Liver (tissue), 9 donors: ENCODE data around the gene RABIF. TPM values are rescaled to one million over a fixed set of nuclear protein-coding genes. Genes with fewer than 3 reads are reported as not detected.

Experiments used
- DNase-seq: peaks from one replicate; pipeline ENCODE4 v3.0.0-alpha.2; 2017; ENCODE audit warnings: low spot score
- H3K27ac ChIP-seq, 2 donors: one replicate each; pipeline ENCODE4 v1.7.0; 2013; ENCODE audit warnings: inconsistent platforms in 2 of 2, low read length in 2 of 2, control low read depth in 1 of 2, low read depth in 1 of 2, mild to moderate bottlenecking in 1 of 2
- H3K27me3 ChIP-seq, 4 donors: one replicate each; pipeline versions ENCODE4 v1.6.1 to v1.7.0; 2013; ENCODE audit warnings: low read length in 3 of 4, inconsistent platforms in 1 of 4, mild to moderate bottlenecking in 1 of 4, moderate library complexity in 1 of 4; ENCODE audit not compliant: control insufficient read depth in 4 of 4, insufficient read depth in 4 of 4
- H3K36me3 ChIP-seq, 4 donors: one replicate each; pipeline versions ENCODE4 v1.6.1 to v1.7.0; 2013; ENCODE audit warnings: low read length in 3 of 4, mild to moderate bottlenecking in 3 of 4, low read depth in 1 of 4, moderate library complexity in 1 of 4; ENCODE audit not compliant: control insufficient read depth in 4 of 4, insufficient read depth in 3 of 4
- H3K4me1 ChIP-seq, 4 donors: one replicate each; pipeline versions ENCODE4 v1.6.1 to v1.7.0; 2013; ENCODE audit warnings: low read length in 3 of 4, mild to moderate bottlenecking in 3 of 4, moderate library complexity in 1 of 4; ENCODE audit not compliant: control insufficient read depth in 4 of 4, insufficient read depth in 4 of 4
- H3K4me3 ChIP-seq, 3 donors: one replicate each; pipeline versions ENCODE4 v1.6.1 to v1.7.0; 2013; ENCODE audit warnings: low read length in 3 of 3, control low read depth in 1 of 3, low read depth in 1 of 3, mild to moderate bottlenecking in 1 of 3
- H3K9ac ChIP-seq, 2 donors: one replicate each; pipeline ENCODE4 v1.7.0; 2013; ENCODE audit warnings: low read length in 2 of 2, mild to moderate bottlenecking in 2 of 2, moderate library complexity in 2 of 2, control low read depth in 1 of 2, low read depth in 1 of 2
- H3K9me3 ChIP-seq, 4 donors: one replicate each; pipeline versions ENCODE4 v1.6.1 to v1.7.0; 2013; ENCODE audit warnings: low read length in 3 of 4; ENCODE audit not compliant: control insufficient read depth in 4 of 4
- ATF3 ChIP-seq: IDR thresholded peaks from 2 replicates; pipeline ENCODE4 v1.6.1; 2016; ENCODE audit warnings: antibody characterized with exemption
- EGR1 ChIP-seq, 2 donors: IDR thresholded peaks; 2 replicates each; pipeline ENCODE4 v1.6.1; 2016 to 2018; ENCODE audit warnings: antibody characterized with exemption in 2 of 2, low read depth in 2 of 2
- FOXA1 ChIP-seq: IDR thresholded peaks from 2 replicates; pipeline ENCODE4 v1.6.1; 2016; ENCODE audit warnings: antibody characterized with exemption
- FOXA2 ChIP-seq: IDR thresholded peaks from 2 replicates; pipeline ENCODE4 v1.6.1; 2016; ENCODE audit warnings: antibody characterized with exemption
- GABPA ChIP-seq, 2 donors: IDR thresholded peaks in 1 of 2; conservative IDR thresholded peaks in 1 of 2; 2 replicates each; pipeline ENCODE4 v1.6.1; 2016; ENCODE audit warnings: antibody characterized with exemption in 2 of 2, mild to moderate bottlenecking in 1 of 2, moderate library complexity in 1 of 2
- HNF4A ChIP-seq, 2 donors: conservative IDR thresholded peaks; 2 replicates each; pipeline ENCODE4 v1.6.1; 2016; ENCODE audit warnings: antibody characterized with exemption in 2 of 2, mild to moderate bottlenecking in 2 of 2
- HNF4G ChIP-seq: IDR thresholded peaks from 2 replicates; pipeline ENCODE4 v1.6.1; 2016; ENCODE audit warnings: antibody characterized with exemption
- JUND ChIP-seq, 2 donors: IDR thresholded peaks; 2 replicates each; pipeline ENCODE4 v1.6.1; 2016; ENCODE audit warnings: antibody characterized with exemption in 2 of 2
- NR2F2 ChIP-seq: IDR thresholded peaks from 2 replicates; pipeline ENCODE4 v1.6.1; 2016; ENCODE audit warnings: antibody characterized with exemption
- RAD21 ChIP-seq, 2 donors: IDR thresholded peaks; 2 replicates each; pipeline ENCODE4 v1.6.1; 2016; ENCODE audit warnings: antibody characterized with exemption in 2 of 2, mild to moderate bottlenecking in 2 of 2
- REST ChIP-seq: IDR thresholded peaks from 2 replicates; pipeline ENCODE4 v1.6.1; 2016; ENCODE audit warnings: antibody characterized with exemption, mild to moderate bottlenecking
- RXRA ChIP-seq, 2 donors: IDR thresholded peaks; 2 replicates each; pipeline ENCODE4 v1.6.1; 2017 to 2018; ENCODE audit warnings: antibody characterized with exemption in 2 of 2, mild to moderate bottlenecking in 1 of 2
- SP1 ChIP-seq: IDR thresholded peaks from 2 replicates; pipeline ENCODE4 v1.6.1; 2018; ENCODE audit warnings: antibody characterized with exemption, mild to moderate bottlenecking
- ZBTB33 ChIP-seq: IDR thresholded peaks from 2 replicates; pipeline ENCODE4 v1.6.1; 2016; ENCODE audit warnings: antibody characterized with exemption
- WGBS: extraction: QIAGEN DNeasy Blood & Tissue Kit; methylation state at CpG from one replicate; pipeline ENCODE4 v1.1.7; 2013; 5-methylcytosine and 5-hydroxymethylcytosine counted together
- polyA plus RNA-seq, 2 donors: library from polyadenylated mRNA; stranded (reverse) in 1 of 2; unstranded in 1 of 2; fragments of 200-250 nt in 1 of 2; fragments of >200 nt in 1 of 2; fragmentation: Nextera tagmentation in 1 of 2; extraction: Ambion mirVana in 1 of 2; gene quantifications; one replicate each; pipeline versions ENCODE4 v1.2.1 to v1.2.3, GENCODE V29; 2013 to 2015
- total RNA-seq, 2 donors: library from RNA; depleted of rRNA; stranded (reverse); fragments of >200 nt; gene quantifications; one replicate each; pipeline ENCODE4 v1.2.3, GENCODE V29; 2014
- TF ChIP-seq, protein P1 (sequence below): IDR thresholded peaks from 2 replicates; pipeline ENCODE4 v1.6.1; 2016; ENCODE audit warnings: antibody characterized with exemption
- donor health status: healthy.
- donor health status: healthy.
- donor health status: healthy.
- donor health status: healthy.
- donor health status: healthy.

RABIF gene
- total and polyA plus RNA-seq, 4 donors, result 3.6 to 7.5 (median 4.3) TPM

- 97% methylated on average over 10 of the region's 10 CpGs for WGBS
These were observed 7.9 kb downstream of the RABIF start for GRCh38 chr1:202880961-202881460.

DNA sequence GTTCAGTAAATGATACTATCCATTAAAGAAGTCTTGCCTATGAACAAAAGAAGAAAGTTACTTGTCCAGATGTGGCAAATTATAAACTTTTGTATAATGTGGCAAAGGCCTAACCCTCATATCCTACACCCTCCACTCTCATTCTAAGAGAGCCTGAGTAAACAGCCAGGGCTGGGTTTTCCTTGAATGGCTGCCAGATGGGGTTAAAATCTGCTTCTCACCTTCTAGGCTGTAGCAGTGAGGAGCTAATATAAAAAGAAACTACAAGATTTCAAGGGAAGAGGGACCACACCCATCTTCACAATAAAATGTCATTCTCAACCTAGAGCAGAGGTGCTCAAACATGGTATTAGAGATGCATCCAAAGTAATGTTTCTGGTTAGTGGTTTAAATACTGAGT lies 8.9 kb downstream of the RABIF start:
- H3K4me3 ChIP-seq, result no peak overlapping the region
- no peaks in the 10 kb centered on the region for H3K9me3 ChIP-seq
- H3K4me1 ChIP-seq, result no peaks in the 10 kb centered on the region
- no peak for DNase-seq
- TF ChIP-seq GABPA (IDR thresholded peaks at IDR 0.05 in 1 of 2, conservative IDR thresholded peaks at IDR 0.05 in 1 of 2), result no peak
- no peak for TF ChIP-seq JUND (IDR thresholded peaks at IDR 0.05)
- TF ChIP-seq NR2F2, result no peak
- no peak for TF ChIP-seq HNF4G
- TF ChIP-seq ZBTB33, result no peak
- TF ChIP-seq, protein P1, sequence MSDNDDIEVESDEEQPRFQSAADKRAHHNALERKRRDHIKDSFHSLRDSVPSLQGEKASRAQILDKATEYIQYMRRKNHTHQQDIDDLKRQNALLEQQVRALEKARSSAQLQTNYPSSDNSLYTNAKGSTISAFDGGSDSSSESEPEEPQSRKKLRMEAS, result no peak
- no peak for TF ChIP-seq HNF4A (conservative IDR thresholded peaks at IDR 0.05)
- TF ChIP-seq FOXA2, result no peak
- TF ChIP-seq RXRA (IDR thresholded peaks at IDR 0.05), result no peak
- TF ChIP-seq SP1, result no peak
- TF ChIP-seq RAD21 (IDR thresholded peaks at IDR 0.05), result no peak
- no peak for TF ChIP-seq EGR1 (IDR thresholded peaks at IDR 0.05; ENCODE audit: low read depth in 2 of 2)
- TF ChIP-seq REST, result no peak
- no peak for TF ChIP-seq ATF3
- TF ChIP-seq FOXA1, result no peak
- H3K36me3 ChIP-seq, result peaks cover 5 to 22% (median 17%) of the 10 kb centered on the region in 4 donors
- H3K9ac ChIP-seq, result no peak overlapping the region
- H3K27ac ChIP-seq, result no peak overlapping the region
- H3K27me3 ChIP-seq, result no peaks in the 10 kb centered on the region

More at GRCh38 chr1:202880961-202881460, 7.9 kb downstream of the RABIF start:
- no peak for DNase-seq
- H3K9me3 ChIP-seq, result no peaks in the 10 kb centered on the region
- H3K27ac ChIP-seq, result no peak overlapping the region
- H3K36me3 ChIP-seq, result peaks cover 5 to 22% (median 17%) of the 10 kb centered on the region in 4 donors
- no peak overlapping the region for H3K9ac ChIP-seq
- no peaks in the 10 kb centered on the region for H3K27me3 ChIP-seq
- no peak overlapping the region for H3K4me3 ChIP-seq
- TF ChIP-seq ZBTB33 (no peak), ATF3 (no peak)
- H3K4me1 ChIP-seq, result no peaks in the 10 kb centered on the region
